GM19395 (cell line): ENCODE data around the gene RBM25.
"Not testable (repeated sequence)": the region's sequence is repeated elsewhere in the genome, so short reads cannot be mapped to it uniquely, and the experiment has no call there.

ENCODE experiments used
- ATAC-seq: cut with Tn5 transposase; IDR thresholded peaks from one replicate; pipeline ENCODE4 v1.9.1; 2021; ENCODE audit warnings: mild to moderate bottlenecking, moderate library complexity; ENCODE audit not compliant: unreplicated experiment

The RBM25 gene

DNA sequence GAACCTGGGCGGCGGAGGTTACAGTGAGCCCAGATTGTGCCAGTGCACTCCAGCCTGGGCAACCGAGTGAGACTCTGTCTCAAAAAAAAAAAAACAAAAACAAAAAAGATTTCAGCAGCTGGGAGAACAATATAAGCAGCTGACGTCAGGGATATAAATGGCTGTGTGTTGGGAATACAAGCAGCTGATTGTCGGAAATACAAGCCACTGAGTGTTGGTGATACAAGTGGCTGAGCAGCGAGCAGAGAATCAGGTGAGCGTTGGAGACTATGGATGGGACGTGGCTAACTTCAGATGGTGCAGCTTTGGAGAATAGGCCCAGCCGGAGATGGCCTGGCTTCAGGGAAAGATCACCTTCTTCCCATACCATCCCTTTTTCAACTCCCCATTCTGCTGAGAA is 109.9 kb downstream of the RBM25 start:
- no peak for ATAC-seq

GRCh38 chr14:73168691-73169090 is 110.4 kb downstream of the RBM25 start:
- no peak for ATAC-seq

DNA sequence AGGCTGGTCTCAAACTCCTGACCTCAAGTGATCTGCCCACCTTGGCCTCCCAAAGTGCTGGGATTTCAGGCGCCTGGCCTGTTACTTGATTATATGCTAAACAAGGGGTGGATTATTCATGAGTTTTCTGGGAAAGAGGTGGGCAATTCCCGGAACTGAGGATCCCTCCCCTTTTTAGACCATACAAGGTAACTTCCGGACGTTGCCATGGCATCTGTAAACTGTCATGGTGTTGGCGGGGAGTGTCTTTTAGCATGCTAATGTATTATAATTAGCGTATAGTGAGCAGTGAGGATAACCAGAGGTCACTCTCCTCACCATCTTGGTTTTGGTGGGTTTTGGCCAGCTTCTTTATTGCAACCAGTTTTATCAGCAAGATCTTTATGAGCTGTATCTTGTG is 111.5 kb downstream of the RBM25 start:
- not testable (repeated sequence) for ATAC-seq

DNA sequence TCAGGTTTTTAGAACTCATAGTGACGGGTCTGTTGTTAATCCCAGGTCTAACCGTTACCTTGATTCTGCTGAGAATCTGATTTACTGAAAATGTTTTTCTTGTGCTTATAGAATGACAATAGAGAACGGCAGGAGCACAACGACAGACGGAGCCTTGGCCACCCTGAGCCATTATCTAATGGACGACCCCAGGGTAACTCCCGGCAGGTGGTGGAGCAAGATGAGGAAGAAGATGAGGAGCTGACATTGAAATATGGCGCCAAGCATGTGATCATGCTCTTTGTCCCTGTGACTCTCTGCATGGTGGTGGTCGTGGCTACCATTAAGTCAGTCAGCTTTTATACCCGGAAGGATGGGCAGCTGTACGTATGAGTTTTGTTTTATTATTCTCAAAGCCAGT is 112.4 kb downstream of the RBM25 start:
- no peak for ATAC-seq

DNA sequence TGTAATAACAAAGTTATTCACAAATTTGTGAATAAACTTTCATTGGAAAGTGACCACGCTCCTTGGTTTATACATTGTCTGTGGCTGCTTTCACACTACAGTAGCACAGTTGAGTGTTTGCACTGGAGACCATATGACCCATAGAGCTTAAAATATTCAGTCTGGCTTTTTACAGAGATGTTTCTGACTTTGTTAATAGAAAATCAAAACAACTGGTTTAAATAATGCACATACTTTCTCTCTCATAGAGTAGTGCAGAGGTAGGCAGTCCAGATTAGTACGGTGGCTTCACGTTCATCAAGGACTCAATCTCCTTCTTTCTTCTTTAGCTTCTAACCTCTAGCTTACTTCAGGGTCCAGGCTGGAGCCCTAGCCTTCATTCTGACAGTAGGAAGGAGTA is 114.2 kb downstream of the RBM25 start:
- no peak for ATAC-seq

GRCh38 chr14:73173092-73173735 is 114.9 kb downstream of the RBM25 start:
- ATAC-seq = no peak
